COLO668 (cell line): ENCODE measurements around the gene ATRIP.
"Not testable (repeated sequence)": the region's sequence is repeated elsewhere in the genome, so short reads cannot be mapped to it uniquely, and the experiment has no call there.

Source experiments
- DNase-seq: peaks from one replicate; lab custom pipeline; 2025; ENCODE audit not compliant: unreplicated experiment; lab: John Stamatoyannopoulos, UW

Gene ATRIP

GRCh38 chr3:48467110-48467454 lies 20.5 kb downstream of the ATRIP start:
- DNase-seq = no peak

- no peak for DNase-seq
Observed at GRCh38 chr3:48467473-48468267, 21.1 kb downstream of the ATRIP start.

- peak; percentile 41 for DNase-seq
Observed at GRCh38 chr3:48468329-48468731, 21.8 kb downstream of the ATRIP start.

- DNase-seq = no peak
Observed at GRCh38 chr3:48469046-48469915, 22.7 kb downstream of the ATRIP start.

- DNase-seq = no peak
Observed at GRCh38 chr3:48470286-48470685, 23.7 kb downstream of the ATRIP start.

- DNase-seq = no peak
Observed at GRCh38 chr3:48472673-48472922, 26.1 kb downstream of the ATRIP start.

- DNase-seq = peak; percentile 84
Observed at GRCh38 chr3:48472923-48473616, 26.5 kb downstream of the ATRIP start.

- DNase-seq = no peak
Observed at GRCh38 chr3:48473617-48473952, 27.0 kb downstream of the ATRIP start.

- DNase-seq = not testable (repeated sequence)
Observed at GRCh38 chr3:48474031-48474430, 27.5 kb downstream of the ATRIP start.

GRCh38 chr3:48474619-48475018 lies 28.1 kb downstream of the ATRIP start:
- DNase-seq = no peak

- DNase-seq = no peak
Observed at GRCh38 chr3:48475188-48475587, 28.7 kb downstream of the ATRIP start.

GRCh38 chr3:48476426-48477053 lies 30.0 kb downstream of the ATRIP start:
- peak; percentile 91 for DNase-seq

- no peak for DNase-seq
Observed at GRCh38 chr3:48477959-48478520, 31.5 kb downstream of the ATRIP start.

- DNase-seq = no peak
Observed at GRCh38 chr3:48478626-48479555, 32.4 kb downstream of the ATRIP start.

GRCh38 chr3:48480891-48481290 lies 34.4 kb downstream of the ATRIP start:
- DNase-seq = not testable (repeated sequence)

GRCh38 chr3:48482822-48483221 lies 36.3 kb downstream of the ATRIP start:
- DNase-seq = not testable (repeated sequence)

GRCh38 chr3:48486952-48487351 lies 40.4 kb downstream of the ATRIP start:
- DNase-seq = no peak

GRCh38 chr3:48492461-48493202 lies 46.1 kb downstream of the ATRIP start:
- no peak for DNase-seq

- DNase-seq = no peak
Observed at GRCh38 chr3:48493203-48493501, 46.6 kb downstream of the ATRIP start.

GRCh38 chr3:48500656-48501055 lies 54.1 kb downstream of the ATRIP start:
- DNase-seq = no peak
